SH-SY5Y (cell line): ENCODE measurements around the gene SDF2L1.
A peak's percentile ranks its signal among the peaks of the same experiment; 100 is the strongest.

Experiments used
- GATA2 ChIP-seq: IDR thresholded peaks from 2 replicates; pipeline ENCODE4 v1.6.1; 2011; ENCODE audit warnings: mild to moderate bottlenecking, low read depth, low read length
- GATA3 ChIP-seq: IDR thresholded peaks from 2 replicates; pipeline ENCODE4 v1.6.1; 2011; ENCODE audit warnings: low read depth, mild to moderate bottlenecking, low read length, moderate library complexity

Gene SDF2L1

GRCh38 chr22:21629255-21630149, 12.6 kb upstream of the SDF2L1 start, which contains the start of gene YDJC:
YDJC (minus strand) TSS chr22:21630022; CDS start chr22:21630014, 8 bp downstream.
- no peak for TF ChIP-seq GATA3
- TF ChIP-seq GATA2, result no peak

- TF ChIP-seq GATA3 (no peak), GATA2 (no peak)
These were observed 11.1 kb upstream of the SDF2L1 start for GRCh38 chr22:21631025-21631424.

- TF ChIP-seq GATA3, result no peak
- TF ChIP-seq GATA2, result no peak
These were observed 9.7 kb upstream of the SDF2L1 start, which contains the start of gene CCDC116 for GRCh38 chr22:21632237-21632895. CCDC116 (plus strand) TSS chr22:21632760; CDS start chr22:21633182, 422 bp downstream.

GRCh38 chr22:21632931-21633330, 9.2 kb upstream of the SDF2L1 start:
- TF ChIP-seq GATA2 (no peak), GATA3 (no peak)

- no peak for TF ChIP-seq GATA2
- no peak for TF ChIP-seq GATA3
These were observed 8.6 kb upstream of the SDF2L1 start for GRCh38 chr22:21633481-21633880.

GRCh38 chr22:21634081-21634480, 8.0 kb upstream of the SDF2L1 start:
- no peak for TF ChIP-seq GATA3
- no peak for TF ChIP-seq GATA2

GRCh38 chr22:21634844-21635243, 7.3 kb upstream of the SDF2L1 start:
- TF ChIP-seq GATA3 (no peak), GATA2 (no peak)

- no peak for TF ChIP-seq GATA3
- TF ChIP-seq GATA2, result no peak
These were observed 6.2 kb upstream of the SDF2L1 start for GRCh38 chr22:21635771-21636510.

- no peak for TF ChIP-seq GATA2
- no peak for TF ChIP-seq GATA3
These were observed 5.4 kb upstream of the SDF2L1 start for GRCh38 chr22:21636629-21637218.

- no peak for TF ChIP-seq GATA3
- no peak for TF ChIP-seq GATA2
These were observed 2.7 kb upstream of the SDF2L1 start for GRCh38 chr22:21639359-21639758.

GRCh38 chr22:21640810-21641209, 1.3 kb upstream of the SDF2L1 start:
- no peak for TF ChIP-seq GATA2
- no peak for TF ChIP-seq GATA3

GRCh38 chr22:21641417-21641788, 699 bp upstream of the SDF2L1 start:
- TF ChIP-seq GATA2, result no peak

- peak; percentile 83 for TF ChIP-seq GATA2
- no peak for TF ChIP-seq GATA3
These were observed 714 bp downstream of the SDF2L1 start for GRCh38 chr22:21642584-21643448.
